Activated B cell treated with CpG ODN at 0.5 μM for 24 hours (primary cell): ENCODE data around the gene DCP1A. TPM values are rescaled to one million over a fixed set of nuclear protein-coding genes. Genes with fewer than 3 reads are reported as not detected.

Experiments used
- ATAC-seq: fragments of 200-7000 bp; cut with Tn5 transposase; one replicate; pipeline ENCODE4 v1.10.0; 2021; ENCODE audit warnings: low read depth, mild to moderate bottlenecking, moderate library complexity
- CTCF ChIA-PET: fragments of 350-600 bp; sonication (Branson Sonifier 250); formaldehyde crosslinking; loops from one replicate; lab custom pipeline; 2021; ENCODE audit warnings: antibody characterized with exemption; lab: Charles Lee
- POLR2A ChIA-PET: fragments of 350-600 bp; sonication (Branson Sonifier 250); formaldehyde crosslinking; loops from one replicate; lab custom pipeline; 2021; ENCODE audit warnings: antibody characterized with exemption; lab: Charles Lee
- DNase-seq: peaks from one replicate; pipeline ENCODE4 v3.0.0; 2022
- H3K27ac Mint-ChIP-seq: one replicate; pipeline ENCODE4 v1.8.0; 2020; ENCODE audit warnings: mixed read lengths
- H3K27me3 Mint-ChIP-seq: one replicate; pipeline ENCODE4 v1.8.0; 2021; ENCODE audit warnings: mixed read lengths
- H3K36me3 Mint-ChIP-seq: one replicate; pipeline ENCODE4 v1.8.0; 2021; ENCODE audit warnings: low read depth, mixed read lengths
- H3K4me1 Mint-ChIP-seq: one replicate; pipeline ENCODE4 v1.8.0; 2021; ENCODE audit warnings: mixed read lengths
- H3K4me3 Mint-ChIP-seq: one replicate; pipeline ENCODE4 v1.8.0; 2020; ENCODE audit warnings: mild to moderate bottlenecking, mixed read lengths
- H3K9me3 Mint-ChIP-seq: one replicate; pipeline ENCODE4 v1.8.0; 2020; ENCODE audit warnings: mixed read lengths
- CTCF ChIP-seq: fragments of 200-600 bp; IDR thresholded peaks from one replicate; pipeline ENCODE4 v1.8.0; 2022; ENCODE audit warnings: antibody characterized with exemption, mild to moderate bottlenecking
- intact Hi-C: fragments of 100-400 bp; cut with micrococcal nuclease; formaldehyde crosslinking; loops from one replicate; pipeline ENCODE4 v1.15.1; 2024
- total RNA-seq: library from RNA; stranded (reverse); gene quantifications from 2 replicates; pipeline ENCODE4 v1.2.3, GENCODE V29; 2022

The DCP1A gene
- total RNA-seq, 1 donor from 2014 or later, result 35.1 TPM

GRCh38 chr3:53346922-53347260 is 452 bp downstream of the DCP1A start:
- no peaks in the 10 kb centered on the region for H3K27me3 Mint-ChIP-seq
- POLR2A ChIA-PET, result interaction anchor here (0.8 to 1.8 kb wide), 5 partner anchors 26 to 576 kb away, joined by 3 to 15 read pairs (median 3); partner anchors contain the start of genes NEK4 and SELENOK
- ATAC-seq, result no peak
- no peak for DNase-seq
- peak overlapping the region; percentile 95 for H3K27ac Mint-ChIP-seq
- peaks cover 33% of the 10 kb centered on the region for H3K36me3 Mint-ChIP-seq
- CTCF ChIA-PET, result interaction anchor here (1.2 kb wide), 1 partner anchor 150 kb away, joined by 3 read pairs; no protein-coding TSS in a partner anchor
- no peak for TF ChIP-seq CTCF
- H3K4me1 Mint-ChIP-seq, result peaks cover 30% of the 10 kb centered on the region
- peak overlapping the region; percentile 98 for H3K4me3 Mint-ChIP-seq
- intact Hi-C loops, result loop anchor here (1.0 to 5.0 kb wide), 3 partner anchors 91 to 544 kb away; partner anchors contain the start of genes RFT1, SELENOK and TKT
- no peaks in the 10 kb centered on the region for H3K9me3 Mint-ChIP-seq

- ChIA-PET CTCF (interaction anchor here (1.2 kb wide), 1 partner anchor 150 kb away, joined by 3 read pairs; no protein-coding TSS in a partner anchor), POLR2A (interaction anchor here (1.8 kb wide), 1 partner anchor 545 kb away, joined by 15 read pairs; the partner anchor contains the start of gene SELENOK)
- Mint-ChIP-seq H3K9me3 (no peaks in the 10 kb centered on the region), H3K27me3 (no peaks in the 10 kb centered on the region), H3K4me1 (peaks cover 30% of the 10 kb centered on the region), H3K4me3 (peak overlapping the region; percentile 98), H3K36me3 (peaks cover 35% of the 10 kb centered on the region), H3K27ac (peak overlapping the region; percentile 65)
- DNase-seq (no peak), ATAC-seq (no peak)
- intact Hi-C loops, result loop anchor here (5.0 kb wide), 1 partner anchor 214 kb away; the partner anchor contains the start of gene RFT1
- no peak for TF ChIP-seq CTCF
Measured at GRCh38 chr3:53346514-53346913, 829 bp downstream of the DCP1A start.

GRCh38 chr3:53342353-53342752 is 5.0 kb downstream of the DCP1A start:
- Mint-ChIP-seq H3K36me3 (peaks cover 62% of the 10 kb centered on the region), H3K27ac (no peak overlapping the region), H3K4me1 (peaks cover 25% of the 10 kb centered on the region), H3K9me3 (no peaks in the 10 kb centered on the region), H3K4me3 (no peak overlapping the region), H3K27me3 (no peaks in the 10 kb centered on the region)
- ATAC-seq (no peak), DNase-seq (no peak)
- POLR2A ChIA-PET, result no interaction called here
- CTCF ChIA-PET, result interaction anchor here (0.6 kb wide), 1 partner anchor 473 kb away, joined by 3 read pairs; no protein-coding TSS in a partner anchor
- TF ChIP-seq CTCF, result no peak
- intact Hi-C loops, result no loop called here

- peaks cover 69% of the 10 kb centered on the region for H3K36me3 Mint-ChIP-seq
- DNase-seq (no peak), ATAC-seq (no peak)
- ChIA-PET POLR2A (no interaction called here), CTCF (no interaction called here)
- H3K27me3 Mint-ChIP-seq, result no peaks in the 10 kb centered on the region
- TF ChIP-seq CTCF, result no peak
- no peaks in the 10 kb centered on the region for H3K4me1 Mint-ChIP-seq
- H3K27ac Mint-ChIP-seq, result no peak overlapping the region
- intact Hi-C loops, result no loop called here
- no peak overlapping the region for H3K4me3 Mint-ChIP-seq
- H3K9me3 Mint-ChIP-seq, result no peaks in the 10 kb centered on the region
Measured at GRCh38 chr3:53337167-53337940, 10.0 kb downstream of the DCP1A start.

GRCh38 chr3:53334742-53335141 is 12.6 kb downstream of the DCP1A start:
- ChIA-PET POLR2A (no interaction called here), CTCF (interaction anchor here (0.9 kb wide), 1 partner anchor 377 kb away, joined by 3 read pairs; no protein-coding TSS in a partner anchor)
- intact Hi-C loops, result no loop called here
- Mint-ChIP-seq H3K27me3 (no peaks in the 10 kb centered on the region), H3K4me1 (no peaks in the 10 kb centered on the region), H3K4me3 (no peak overlapping the region), H3K27ac (no peak overlapping the region), H3K36me3 (peaks cover 67% of the 10 kb centered on the region), H3K9me3 (no peaks in the 10 kb centered on the region)
- ATAC-seq, result no peak
- no peak for DNase-seq
- TF ChIP-seq CTCF, result no peak
